ENCODE results near the gene P3H2. TPM values are rescaled to one million over a fixed set of nuclear protein-coding genes. Genes with fewer than 3 reads are reported as not detected.

P3H2 gene
- total RNA-seq, 2 donors from 2014 or later, result not detected

- DNase-seq (no peak), ATAC-seq (no peak)
- H3K36me3 Mint-ChIP-seq (ENCODE audit: low read depth), result no peaks in the 10 kb centered on the region
- H3K27ac Mint-ChIP-seq, result no peak overlapping the region
- no peak overlapping the region for H3K4me3 Mint-ChIP-seq
- H3K4me1 Mint-ChIP-seq, result no peaks in the 10 kb centered on the region
- no peaks in the 10 kb centered on the region for H3K9me3 ChIP-seq (ENCODE audit: control insufficient read depth, low read length, poor library complexity, severe bottlenecking)
- H3K27me3 Mint-ChIP-seq, result peaks cover 28% of the 10 kb centered on the region
These were observed 66.6 kb downstream of the P3H2 start for GRCh38 chr3:190053919-190054672.

- DNase-seq (no peak), ATAC-seq (no peak)
- Mint-ChIP-seq H3K27ac (no peak overlapping the region), H3K36me3 (ENCODE audit: low read depth) (peaks cover 2% of the 10 kb centered on the region), H3K4me3 (no peak overlapping the region), H3K4me1 (no peaks in the 10 kb centered on the region), H3K27me3 (peaks cover 23% of the 10 kb centered on the region)
- no peaks in the 10 kb centered on the region for H3K9me3 ChIP-seq (ENCODE audit: control insufficient read depth, low read length, poor library complexity, severe bottlenecking)
These were observed 69.1 kb downstream of the P3H2 start for GRCh38 chr3:190051641-190052040.

GRCh38 chr3:190048932-190049441 is 71.7 kb downstream of the P3H2 start:
- no peak overlapping the region for H3K4me3 Mint-ChIP-seq
- no peaks in the 10 kb centered on the region for H3K4me1 Mint-ChIP-seq
- H3K36me3 Mint-ChIP-seq (ENCODE audit: low read depth), result peaks cover 2% of the 10 kb centered on the region
- no peak overlapping the region for H3K27ac Mint-ChIP-seq
- DNase-seq, result no peak
- H3K9me3 ChIP-seq (ENCODE audit: control insufficient read depth, low read length, poor library complexity, severe bottlenecking), result no peaks in the 10 kb centered on the region
- H3K27me3 Mint-ChIP-seq, result peaks cover 31% of the 10 kb centered on the region
- no peak for ATAC-seq

GRCh38 chr3:190044974-190045373 is 75.7 kb downstream of the P3H2 start:
- ATAC-seq, result no peak
- Mint-ChIP-seq H3K4me1 (no peaks in the 10 kb centered on the region), H3K27ac (no peak overlapping the region), H3K36me3 (ENCODE audit: low read depth) (peaks cover 2% of the 10 kb centered on the region), H3K4me3 (no peak overlapping the region), H3K27me3 (peaks cover 36% of the 10 kb centered on the region)
- no peaks in the 10 kb centered on the region for H3K9me3 ChIP-seq (ENCODE audit: control insufficient read depth, low read length, poor library complexity, severe bottlenecking)
- DNase-seq, result no peak

GRCh38 chr3:190044142-190044541 is 76.6 kb downstream of the P3H2 start:
- H3K27ac Mint-ChIP-seq, result no peak overlapping the region

GRCh38 chr3:190043741-190044140 is 77.0 kb downstream of the P3H2 start:
- no peak overlapping the region for H3K4me3 Mint-ChIP-seq
- peaks cover 2% of the 10 kb centered on the region for H3K36me3 Mint-ChIP-seq (ENCODE audit: low read depth)
- ATAC-seq (no peak), DNase-seq (no peak)
- peaks cover 29% of the 10 kb centered on the region for H3K27me3 Mint-ChIP-seq
- H3K4me1 Mint-ChIP-seq, result no peaks in the 10 kb centered on the region
- H3K27ac Mint-ChIP-seq, result no peak overlapping the region
- H3K9me3 ChIP-seq (ENCODE audit: control insufficient read depth, low read length, poor library complexity, severe bottlenecking), result no peaks in the 10 kb centered on the region

More at GRCh38 chr3:190044142-190044541, 76.6 kb downstream of the P3H2 start:
- no peaks in the 10 kb centered on the region for H3K9me3 ChIP-seq (ENCODE audit: control insufficient read depth, low read length, poor library complexity, severe bottlenecking)
- Mint-ChIP-seq H3K36me3 (ENCODE audit: low read depth) (peaks cover 2% of the 10 kb centered on the region), H3K27me3 (peaks cover 33% of the 10 kb centered on the region), H3K4me3 (no peak overlapping the region), H3K4me1 (no peaks in the 10 kb centered on the region)
- DNase-seq (no peak), ATAC-seq (no peak)

- ATAC-seq, result no peak
- Mint-ChIP-seq H3K27me3 (peaks cover 34% of the 10 kb centered on the region), H3K4me3 (no peak overlapping the region), H3K27ac (no peak overlapping the region), H3K36me3 (ENCODE audit: low read depth) (peaks cover 2% of the 10 kb centered on the region), H3K4me1 (no peaks in the 10 kb centered on the region)
- no peak for DNase-seq
- no peaks in the 10 kb centered on the region for H3K9me3 ChIP-seq (ENCODE audit: control insufficient read depth, low read length, poor library complexity, severe bottlenecking)
These were observed 78.1 kb downstream of the P3H2 start for GRCh38 chr3:190042558-190042957.

GRCh38 chr3:190041333-190042041 is 79.2 kb downstream of the P3H2 start:
- Mint-ChIP-seq H3K36me3 (ENCODE audit: low read depth) (no peaks in the 10 kb centered on the region), H3K27ac (no peak overlapping the region), H3K4me3 (no peak overlapping the region), H3K4me1 (no peaks in the 10 kb centered on the region), H3K27me3 (peaks cover 37% of the 10 kb centered on the region)
- DNase-seq, result no peak
- H3K9me3 ChIP-seq (ENCODE audit: control insufficient read depth, low read length, poor library complexity, severe bottlenecking), result no peaks in the 10 kb centered on the region
- no peak for ATAC-seq

- no peak overlapping the region for H3K27ac Mint-ChIP-seq
- H3K27me3 Mint-ChIP-seq, result peaks cover 42% of the 10 kb centered on the region
- H3K4me1 Mint-ChIP-seq, result no peaks in the 10 kb centered on the region
- DNase-seq, result no peak
- H3K9me3 ChIP-seq (ENCODE audit: control insufficient read depth, low read length, poor library complexity, severe bottlenecking), result no peaks in the 10 kb centered on the region
- ATAC-seq, result no peak
- H3K4me3 Mint-ChIP-seq, result no peak overlapping the region
- no peaks in the 10 kb centered on the region for H3K36me3 Mint-ChIP-seq (ENCODE audit: low read depth)
These were observed 80.6 kb downstream of the P3H2 start for GRCh38 chr3:190040145-190040544.

GRCh38 chr3:190038050-190038933 is 82.4 kb downstream of the P3H2 start:
- DNase-seq (no peak), ATAC-seq (no peak)
- no peak overlapping the region for H3K4me3 Mint-ChIP-seq
- H3K27ac Mint-ChIP-seq, result no peak overlapping the region
- no peaks in the 10 kb centered on the region for H3K4me1 Mint-ChIP-seq
- H3K36me3 Mint-ChIP-seq (ENCODE audit: low read depth), result no peaks in the 10 kb centered on the region
- H3K27me3 Mint-ChIP-seq, result peaks cover 33% of the 10 kb centered on the region
- no peaks in the 10 kb centered on the region for H3K9me3 ChIP-seq (ENCODE audit: control insufficient read depth, low read length, poor library complexity, severe bottlenecking)

GRCh38 chr3:190036631-190037030 is 84.1 kb downstream of the P3H2 start:
- H3K27ac Mint-ChIP-seq, result no peak overlapping the region
- H3K4me1 Mint-ChIP-seq, result no peaks in the 10 kb centered on the region
- H3K36me3 Mint-ChIP-seq (ENCODE audit: low read depth), result no peaks in the 10 kb centered on the region
- DNase-seq, result no peak
- no peaks in the 10 kb centered on the region for H3K9me3 ChIP-seq (ENCODE audit: control insufficient read depth, low read length, poor library complexity, severe bottlenecking)
- no peak overlapping the region for H3K4me3 Mint-ChIP-seq
- H3K27me3 Mint-ChIP-seq, result peaks cover 27% of the 10 kb centered on the region
- no peak for ATAC-seq

- no peak for ATAC-seq
- H3K36me3 Mint-ChIP-seq (ENCODE audit: low read depth), result no peaks in the 10 kb centered on the region
- no peak overlapping the region for H3K27ac Mint-ChIP-seq
- peaks cover 19% of the 10 kb centered on the region for H3K27me3 Mint-ChIP-seq
- DNase-seq, result no peak
- no peaks in the 10 kb centered on the region for H3K9me3 ChIP-seq (ENCODE audit: control insufficient read depth, low read length, poor library complexity, severe bottlenecking)
- H3K4me3 Mint-ChIP-seq, result no peak overlapping the region
- H3K4me1 Mint-ChIP-seq, result no peaks in the 10 kb centered on the region
These were observed 86.3 kb downstream of the P3H2 start for GRCh38 chr3:190034446-190034845.

- Mint-ChIP-seq H3K27ac (no peak overlapping the region), H3K4me1 (no peaks in the 10 kb centered on the region), H3K27me3 (peaks cover 18% of the 10 kb centered on the region), H3K36me3 (ENCODE audit: low read depth) (no peaks in the 10 kb centered on the region), H3K4me3 (no peak overlapping the region)
- DNase-seq (no peak), ATAC-seq (no peak)
- H3K9me3 ChIP-seq (ENCODE audit: control insufficient read depth, low read length, poor library complexity, severe bottlenecking), result no peaks in the 10 kb centered on the region
These were observed 87.8 kb downstream of the P3H2 start for GRCh38 chr3:190032923-190033322.
